Mesodermal cell (in vitro differentiated cells): ENCODE measurements around the gene C8G.

Source experiments
- H3K27ac ChIP-seq: 2 replicates; pipeline ENCODE4 v1.7.0; 2013; ENCODE audit warnings: mild to moderate bottlenecking, low read depth, low read length, moderate library complexity; ENCODE audit not compliant: severe bottlenecking
- H3K36me3 ChIP-seq: 2 replicates; pipeline ENCODE4 v1.7.1; 2013; ENCODE audit warnings: mild to moderate bottlenecking, low read length, moderate library complexity; ENCODE audit not compliant: control insufficient read depth, insufficient read depth
- H3K4me1 ChIP-seq: one replicate; pipeline ENCODE4 v1.7.1; 2013; ENCODE audit warnings: mild to moderate bottlenecking, low read length; ENCODE audit not compliant: insufficient read depth, control insufficient read depth, poor library complexity, severe bottlenecking
- H3K4me3 ChIP-seq: 2 replicates; pipeline ENCODE4 v1.7.0; 2013; ENCODE audit warnings: low read length, control low read depth, mild to moderate bottlenecking; ENCODE audit not compliant: insufficient read depth, poor library complexity, severe bottlenecking; ENCODE audit errors: extremely low read depth
- H3K9me3 ChIP-seq: 2 replicates; pipeline ENCODE4 v1.7.1; 2013; ENCODE audit warnings: mild to moderate bottlenecking, low read length, moderate library complexity; ENCODE audit not compliant: control insufficient read depth
- WGBS, 2 experiments: methylation state at CpG; one replicate each; pipeline ENCODE4 v1.1.5; 2013; ENCODE audit warnings: missing lambda C conversion rate in 2 of 2; ENCODE audit not compliant: insufficient coverage in 2 of 2; 5-methylcytosine and 5-hydroxymethylcytosine counted together

C8G gene

GRCh38 chr9:136942112-136942880 lies 2.7 kb upstream of the C8G start:
- Histone ChIP-seq H3K27ac (no peak overlapping the region), H3K4me1 (peaks cover 4% of the 10 kb centered on the region), H3K9me3 (no peaks in the 10 kb centered on the region), H3K36me3 (peaks cover 54% of the 10 kb centered on the region), H3K4me3 (no peak overlapping the region)
- 96 to 97% methylated on average over 49 to 60 of the region's 60 CpGs for WGBS, 2 experiments

GRCh38 chr9:136942881-136943230 lies 2.2 kb upstream of the C8G start:
- Histone ChIP-seq H3K4me1 (peaks cover 4% of the 10 kb centered on the region), H3K4me3 (peak overlapping the region; percentile 82), H3K9me3 (no peaks in the 10 kb centered on the region), H3K36me3 (peaks cover 49% of the 10 kb centered on the region), H3K27ac (no peak overlapping the region)
- 98 to 100% methylated on average over 7 to 12 of the region's 16 CpGs for WGBS, 2 experiments

GRCh38 chr9:136943291-136944211 lies 1.5 kb upstream of the C8G start:
- Histone ChIP-seq H3K36me3 (peaks cover 46% of the 10 kb centered on the region), H3K4me3 (peak overlapping the region; percentile 82), H3K9me3 (no peaks in the 10 kb centered on the region), H3K4me1 (peaks cover 4% of the 10 kb centered on the region), H3K27ac (no peak overlapping the region)
- WGBS, 2 experiments: 32 to 33% methylated on average over 53 to 57 of the region's 61 CpGs

- Histone ChIP-seq H3K4me3 (peak overlapping the region; percentile 82), H3K27ac (no peak overlapping the region), H3K36me3 (peaks cover 41% of the 10 kb centered on the region), H3K9me3 (no peaks in the 10 kb centered on the region), H3K4me1 (peaks cover 4% of the 10 kb centered on the region)
- WGBS, 2 experiments: 0 to 1% methylated on average over 35 to 39 of the region's 45 CpGs
Measured at GRCh38 chr9:136944212-136944518, 878 bp upstream of the C8G start.

- 88 to 94% methylated on average over 24 to 29 of the region's 30 CpGs for WGBS, 2 experiments
- H3K4me3 ChIP-seq: no peak overlapping the region
- no peaks in the 10 kb centered on the region for H3K9me3 ChIP-seq
- H3K27ac ChIP-seq: no peak overlapping the region
- peaks cover 4% of the 10 kb centered on the region for H3K4me1 ChIP-seq
- H3K36me3 ChIP-seq: peaks cover 27% of the 10 kb centered on the region
Measured at GRCh38 chr9:136945333-136946227, 537 bp downstream of the C8G start.

GRCh38 chr9:136946228-136947027 lies 1.4 kb downstream of the C8G start:
- H3K4me3 ChIP-seq: no peak overlapping the region
- H3K27ac ChIP-seq: no peak overlapping the region
- H3K9me3 ChIP-seq: no peaks in the 10 kb centered on the region
- WGBS, 2 experiments: 91 to 92% methylated on average over 21 to 24 of the region's 27 CpGs
- H3K4me1 ChIP-seq: peaks cover 4% of the 10 kb centered on the region
- H3K36me3 ChIP-seq: peaks cover 18% of the 10 kb centered on the region

- H3K4me3 ChIP-seq: no peak overlapping the region
- peaks cover 4% of the 10 kb centered on the region for H3K4me1 ChIP-seq
- H3K27ac ChIP-seq: no peak overlapping the region
- peaks cover 10% of the 10 kb centered on the region for H3K36me3 ChIP-seq
- no peaks in the 10 kb centered on the region for H3K9me3 ChIP-seq
- WGBS, 2 experiments: 80 to 88% methylated on average over 15 to 21 of the region's 26 CpGs
Measured at GRCh38 chr9:136947028-136947891, 2.2 kb downstream of the C8G start.

GRCh38 chr9:136947955-136948510 lies 3.0 kb downstream of the C8G start:
- Histone ChIP-seq H3K9me3 (no peaks in the 10 kb centered on the region), H3K36me3 (peaks cover 3% of the 10 kb centered on the region), H3K27ac (no peak overlapping the region), H3K4me1 (no peaks in the 10 kb centered on the region), H3K4me3 (no peak overlapping the region)
- WGBS, 2 experiments: 62 to 66% methylated on average over 9 to 14 of the region's 15 CpGs

GRCh38 chr9:136949239-136949816 lies 4.3 kb downstream of the C8G start:
- Histone ChIP-seq H3K27ac (no peak overlapping the region), H3K4me1 (no peaks in the 10 kb centered on the region), H3K4me3 (peak overlapping the region; percentile 34), H3K36me3 (no peaks in the 10 kb centered on the region), H3K9me3 (no peaks in the 10 kb centered on the region)
- 31 to 40% methylated on average over 6 to 18 of the region's 22 CpGs for WGBS, 2 experiments
